Effector CD4-positive, alpha-beta T cell (primary cell): ENCODE data around the gene IFITM2.
"Not testable (repeated sequence)": the region's sequence is repeated elsewhere in the genome, so short reads cannot be mapped to it uniquely, and the experiment has no call there.

Experiments used
- DNase-seq: peaks from one replicate; pipeline ENCODE4 v3.0.0-alpha.2; 2020

The IFITM2 gene

DNA sequence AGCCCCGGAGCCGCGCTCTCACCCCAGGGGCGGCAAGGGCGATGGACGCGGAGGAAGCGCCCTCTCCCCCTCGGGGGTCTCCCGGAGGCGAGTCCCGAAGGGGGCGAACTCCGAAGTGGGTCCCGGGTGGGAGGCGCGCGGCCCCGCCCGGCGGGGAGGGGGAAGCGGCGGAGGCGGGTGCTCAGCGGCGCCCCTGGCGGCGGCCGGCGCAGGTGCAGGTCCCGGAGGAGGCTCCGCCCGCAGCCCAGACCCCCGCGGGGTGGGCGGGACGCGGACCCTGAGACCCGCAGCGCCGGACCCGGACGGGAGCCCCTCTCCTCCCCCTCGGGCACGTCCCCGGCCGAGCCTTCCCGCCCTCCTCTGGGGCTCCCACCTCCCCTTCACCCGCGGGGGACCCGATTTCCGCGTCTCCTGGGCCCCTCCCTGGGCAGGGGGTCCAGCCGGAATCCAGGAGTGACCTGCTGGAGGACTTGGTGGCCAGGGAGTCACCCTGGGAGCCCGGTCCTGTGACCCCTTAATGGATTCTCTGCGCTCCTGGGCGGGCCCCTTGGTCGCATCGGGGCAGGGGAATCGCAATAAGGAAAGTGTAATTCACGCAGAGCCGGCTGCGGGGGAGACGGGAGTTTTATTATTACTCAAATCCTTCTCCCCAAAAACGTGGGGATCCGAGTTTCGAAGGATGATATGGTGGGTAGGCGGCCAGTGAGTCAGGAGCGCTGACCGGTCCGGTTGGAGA lies 3.6 kb downstream of the IFITM2 start:
- DNase-seq: not testable (repeated sequence)

DNA sequence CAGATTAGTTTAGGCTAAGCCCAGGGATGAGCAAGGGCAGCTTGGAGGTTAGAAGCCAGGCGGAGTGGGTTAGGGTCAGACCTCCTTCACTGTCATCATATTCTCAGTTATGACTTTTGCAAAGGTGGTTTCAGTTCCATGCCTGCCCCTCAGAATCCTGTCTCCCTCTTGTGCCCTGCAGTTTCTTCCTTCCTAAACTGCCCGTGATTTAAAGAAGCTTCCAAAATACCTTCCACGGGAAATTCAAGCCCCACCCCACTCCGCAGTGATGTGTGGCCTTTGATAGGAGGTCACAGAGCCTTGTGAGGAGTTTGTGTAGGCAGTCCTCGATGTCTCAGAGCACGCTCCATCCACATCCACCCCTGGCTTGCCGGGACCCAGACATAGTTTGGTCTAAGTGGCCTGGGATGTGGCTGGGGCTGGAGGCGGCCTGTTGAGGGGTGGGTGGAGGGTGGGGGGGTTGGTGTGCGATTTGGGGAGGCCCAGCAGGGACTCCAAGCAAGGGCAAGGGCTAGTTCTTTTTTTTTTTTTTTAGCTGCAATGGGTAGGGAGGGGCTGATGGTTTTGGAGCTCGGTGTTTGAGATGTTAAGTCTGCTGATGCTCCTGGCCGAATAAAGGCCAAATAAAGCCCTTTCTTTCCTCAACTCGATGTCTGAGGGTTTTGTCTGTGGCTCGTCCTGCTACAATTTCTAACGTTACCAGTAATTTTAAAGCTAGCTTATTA lies 4.6 kb downstream of the IFITM2 start:
- DNase-seq: no peak

- no peak for DNase-seq
Observed at GRCh38 chr11:313304-313786, 5.7 kb downstream of the IFITM2 start.

DNA sequence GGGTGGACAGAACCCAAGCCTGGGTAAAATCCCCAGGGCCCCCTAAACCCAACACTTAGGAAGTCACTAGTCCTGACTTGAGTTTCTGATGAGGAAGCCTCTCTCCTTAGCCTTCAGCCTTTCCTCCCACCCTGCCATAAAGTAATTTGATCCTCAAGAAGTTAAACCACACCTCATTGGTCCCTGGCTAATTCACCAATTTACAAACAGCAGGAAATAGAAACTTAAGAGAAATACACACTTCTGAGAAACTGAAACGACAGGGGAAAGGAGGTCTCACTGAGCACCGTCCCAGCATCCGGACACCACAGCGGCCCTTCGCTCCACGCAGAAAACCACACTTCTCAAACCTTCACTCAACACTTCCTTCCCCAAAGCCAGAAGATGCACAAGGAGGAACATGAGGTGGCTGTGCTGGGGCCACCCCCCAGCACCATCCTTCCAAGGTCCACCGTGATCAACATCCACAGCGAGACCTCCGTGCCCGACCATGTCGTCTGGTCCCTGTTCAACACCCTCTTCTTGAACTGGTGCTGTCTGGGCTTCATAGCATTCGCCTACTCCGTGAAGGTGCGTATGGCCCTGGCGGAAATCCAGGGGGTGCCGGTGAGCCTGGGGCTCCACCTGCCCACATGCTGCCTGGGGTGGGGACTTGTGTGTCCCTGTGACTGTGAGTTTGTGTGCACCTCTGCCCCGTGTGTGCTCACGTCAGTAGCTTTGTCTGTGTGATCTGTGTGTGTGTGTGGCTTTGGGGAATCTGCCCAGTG lies 6.4 kb downstream of the IFITM2 start, which contains the start of gene IFITM1:
IFITM1 (plus strand) TSS at position 254 of the 767 bp plus-strand sequence; CDS start at position 385, 131 bp downstream.
- peak; percentile 51 for DNase-seq

DNA sequence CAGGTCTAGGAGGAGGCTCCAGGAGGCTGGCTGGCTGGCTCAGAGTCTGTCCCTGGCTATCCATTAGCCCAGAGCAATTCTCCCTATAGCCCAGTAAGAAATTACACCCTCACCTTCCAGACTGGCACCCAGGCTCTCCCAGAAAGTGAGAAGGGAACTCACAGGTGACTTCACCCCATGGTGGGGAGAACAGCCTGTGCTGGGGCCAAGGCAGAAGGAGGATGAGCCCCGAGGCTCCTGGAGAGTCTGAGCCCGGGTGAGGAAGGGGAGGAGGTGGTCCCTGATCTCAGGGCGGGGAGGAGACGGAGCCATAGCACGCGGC lies 6.9 kb downstream of the IFITM2 start:
- not testable (repeated sequence) for DNase-seq

DNA sequence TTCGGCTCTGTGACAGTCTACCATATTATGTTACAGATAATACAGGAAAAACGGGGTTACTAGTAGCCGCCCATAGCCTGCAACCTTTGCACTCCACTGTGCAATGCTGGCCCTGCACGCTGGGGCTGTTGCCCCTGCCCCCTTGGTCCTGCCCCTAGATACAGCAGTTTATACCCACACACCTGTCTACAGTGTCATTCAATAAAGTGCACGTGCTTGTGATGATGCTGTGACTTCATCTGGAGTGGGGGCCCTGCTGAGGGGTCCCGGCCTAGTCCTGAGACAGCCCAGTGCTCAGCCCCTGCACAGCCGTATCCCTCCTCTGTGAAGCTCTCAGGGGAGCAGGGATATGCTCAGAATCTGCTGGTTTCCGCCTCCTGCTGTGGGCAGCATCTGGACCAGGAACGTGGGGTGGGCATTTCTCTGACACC lies 7.5 kb downstream of the IFITM2 start:
- DNase-seq: no peak

- DNase-seq: no peak
Observed at GRCh38 chr11:315516-315994, 7.9 kb downstream of the IFITM2 start.

DNA sequence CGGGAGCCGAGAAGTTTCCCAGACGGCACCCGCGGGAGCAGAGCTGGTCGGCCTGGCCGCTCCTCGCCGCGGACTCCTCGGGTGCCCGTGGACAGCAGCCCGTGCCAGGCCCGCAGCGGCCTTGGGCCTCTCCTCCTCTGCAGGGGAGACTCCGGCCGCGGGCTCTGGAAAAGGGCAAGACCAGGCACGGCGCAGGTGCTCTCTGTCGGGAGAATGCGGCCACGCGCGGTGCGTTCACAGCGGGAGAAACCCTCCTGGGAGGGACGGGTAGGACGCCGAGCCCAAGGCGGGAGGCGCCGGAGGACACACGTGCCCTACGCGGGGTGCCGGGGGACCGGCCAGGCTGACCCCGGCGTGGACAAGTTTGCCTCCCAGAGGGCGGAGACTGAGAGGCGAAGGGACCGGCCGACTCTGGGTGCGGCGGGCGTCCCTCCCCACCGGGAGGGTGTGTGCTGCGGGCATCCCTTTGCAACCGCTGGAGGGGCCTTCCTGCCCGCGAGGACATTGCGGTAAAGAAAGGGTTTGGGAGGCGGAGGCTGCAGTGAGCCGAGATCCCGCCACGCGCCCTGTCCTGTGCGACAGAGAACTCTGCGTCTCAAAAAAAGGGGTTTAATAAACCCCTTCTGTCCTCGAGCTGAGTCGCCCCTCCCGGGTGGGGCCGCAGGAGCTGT lies 8.6 kb downstream of the IFITM2 start:
- no peak for DNase-seq

DNA sequence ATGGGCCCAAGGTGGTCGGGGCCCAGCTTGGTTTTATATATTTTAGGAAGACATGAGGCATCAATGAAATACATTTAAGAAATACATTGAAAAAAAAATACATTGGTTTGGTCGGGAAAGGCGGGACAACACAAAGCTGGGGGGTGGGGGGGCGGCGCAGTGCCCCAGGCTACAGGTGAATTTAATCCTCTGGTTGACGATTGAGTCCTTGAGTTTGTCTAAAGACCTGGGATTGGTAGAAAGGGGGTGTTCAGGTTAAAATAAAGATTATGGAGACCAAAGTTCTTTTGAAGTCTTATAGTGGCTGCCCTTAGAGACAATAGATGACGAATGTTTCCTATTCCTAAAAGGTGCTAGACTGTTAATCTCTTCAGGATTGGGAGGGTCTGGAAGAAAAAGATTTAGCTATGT lies 9.3 kb downstream of the IFITM2 start:
- no peak for DNase-seq

- DNase-seq: not testable (repeated sequence)
Observed at GRCh38 chr11:317668-318404, 10.2 kb downstream of the IFITM2 start.

GRCh38 chr11:318405-319120 lies 10.9 kb downstream of the IFITM2 start:
- DNase-seq: not testable (repeated sequence)

GRCh38 chr11:319121-319887 lies 11.7 kb downstream of the IFITM2 start:
- DNase-seq: not testable (repeated sequence)

DNA sequence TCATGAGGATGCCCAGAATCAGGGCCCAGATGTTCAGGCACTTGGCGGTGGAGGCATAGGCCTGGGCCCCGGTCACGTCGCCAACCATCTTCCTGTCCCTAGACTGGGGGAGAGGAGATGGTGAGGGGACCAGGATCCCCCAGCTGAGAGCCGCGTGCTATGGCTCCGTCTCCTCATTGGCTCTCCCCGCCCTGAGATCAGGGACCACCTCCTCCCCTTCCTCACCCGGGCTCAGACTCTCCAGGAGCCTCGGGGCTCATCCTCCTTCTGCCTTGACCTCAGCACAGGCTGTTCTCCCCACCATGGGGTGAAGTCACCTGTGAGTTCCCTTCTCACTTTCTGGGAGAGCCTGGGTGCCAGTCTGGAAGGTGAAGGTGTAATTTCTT lies 12.3 kb downstream of the IFITM2 start:
- DNase-seq: not testable (repeated sequence)

DNA sequence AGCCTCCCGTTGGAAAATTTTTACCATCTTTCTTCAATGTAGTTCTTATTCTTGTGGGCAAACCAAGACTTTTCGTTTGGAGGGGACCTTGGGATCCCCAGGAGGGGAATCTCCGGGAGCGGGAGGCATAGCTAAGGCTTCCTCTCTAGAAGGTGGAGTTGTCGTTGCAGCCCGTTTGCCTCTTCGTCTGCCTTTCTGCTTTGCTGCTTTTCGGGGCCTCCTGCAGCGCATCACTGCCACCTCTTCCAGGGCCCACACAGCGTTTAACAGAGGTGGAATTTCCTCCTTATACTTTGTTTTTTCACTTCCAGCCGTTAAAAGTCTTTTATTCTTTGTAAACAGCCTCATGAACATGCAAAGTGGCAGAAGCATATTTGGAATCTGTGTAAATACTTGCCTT lies 16.5 kb downstream of the IFITM2 start:
- DNase-seq: no peak

GRCh38 chr11:324593-325517 lies 17.2 kb downstream of the IFITM2 start:
- not testable (repeated sequence) for DNase-seq

GRCh38 chr11:325796-326591 lies 18.4 kb downstream of the IFITM2 start:
- DNase-seq: no peak

GRCh38 chr11:326592-326841 lies 18.9 kb downstream of the IFITM2 start:
- no peak for DNase-seq

DNA sequence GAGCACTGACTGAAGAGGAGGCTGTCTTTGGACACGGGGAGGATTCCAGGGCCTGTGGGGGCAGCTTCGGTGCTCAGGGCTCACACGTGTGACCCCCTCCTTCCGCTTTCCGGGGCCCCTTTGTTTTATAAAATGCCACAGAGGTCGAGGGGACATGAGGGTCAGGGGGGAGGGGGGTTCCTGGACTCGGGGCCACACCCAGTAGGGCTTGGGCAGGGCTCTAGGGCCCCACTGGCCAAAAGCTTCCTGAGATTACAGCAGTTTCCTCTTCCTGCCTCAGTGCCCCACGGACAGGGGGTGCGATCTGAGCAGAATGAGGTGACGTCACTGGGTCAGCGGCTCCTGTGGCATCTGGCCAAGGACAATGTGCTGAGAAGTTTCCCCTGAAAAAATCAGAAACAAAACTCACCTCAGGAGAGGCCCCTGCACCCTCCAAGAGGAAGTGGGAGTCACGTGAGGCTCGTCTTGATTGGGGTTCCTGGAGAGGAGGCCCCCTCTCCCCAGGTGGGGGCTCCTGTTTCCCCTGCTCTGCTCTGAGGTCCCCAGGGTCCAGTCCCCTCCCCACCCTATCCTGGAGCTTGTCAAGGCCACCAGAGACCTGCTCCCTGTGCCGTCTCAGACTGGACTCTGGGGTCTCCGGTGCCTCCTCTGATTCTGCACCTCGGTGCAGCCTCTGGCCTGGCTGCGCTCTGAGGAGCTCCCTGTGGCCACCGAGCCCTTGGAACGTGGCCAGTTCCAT lies 19.4 kb downstream of the IFITM2 start:
- DNase-seq: peak; percentile 42
